ENCODE measurements around the gene NKAIN2. TPM values are rescaled to one million over a fixed set of nuclear protein-coding genes. Genes with fewer than 3 reads are reported as not detected.

The NKAIN2 gene
- total RNA-seq, 3 donors from 2014 or later (not counting 1 experiment from before 2014, with no cell fraction given) = 0.45 TPM; not detected in 2

DNA sequence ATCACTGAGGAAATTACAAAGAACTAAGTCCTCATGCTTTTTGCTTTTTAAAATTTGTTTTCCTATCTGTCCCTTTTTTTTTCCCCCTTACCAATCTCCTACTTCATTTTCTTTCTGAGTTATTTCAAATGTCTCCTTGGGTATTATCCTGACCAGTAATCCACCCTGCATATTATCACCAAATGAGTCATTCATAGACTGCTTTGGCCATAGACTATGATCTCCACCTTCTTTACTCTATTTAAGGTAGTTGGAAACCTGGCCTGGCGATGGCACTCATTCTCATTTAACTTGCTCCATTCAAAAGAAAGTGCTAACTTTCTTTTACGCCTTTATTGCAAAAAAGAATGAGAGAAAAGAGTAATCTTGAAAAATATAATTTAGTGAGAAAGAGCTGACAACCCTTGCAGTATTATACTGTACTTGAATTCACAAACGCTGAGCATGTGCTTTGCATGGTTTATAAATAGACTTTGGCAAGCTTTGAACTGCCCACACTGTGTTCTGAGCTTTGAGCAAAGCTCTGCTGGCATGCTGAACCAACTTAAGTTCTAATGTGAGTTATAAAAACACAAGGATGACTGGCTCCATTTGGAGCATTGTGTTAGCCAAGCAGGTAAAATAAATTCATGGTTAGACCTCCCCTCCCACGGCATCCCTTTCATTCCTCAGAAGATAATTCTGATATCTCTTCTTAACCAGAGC, 198.9 kb downstream of the NKAIN2 start:
- no peak for ATAC-seq

DNA sequence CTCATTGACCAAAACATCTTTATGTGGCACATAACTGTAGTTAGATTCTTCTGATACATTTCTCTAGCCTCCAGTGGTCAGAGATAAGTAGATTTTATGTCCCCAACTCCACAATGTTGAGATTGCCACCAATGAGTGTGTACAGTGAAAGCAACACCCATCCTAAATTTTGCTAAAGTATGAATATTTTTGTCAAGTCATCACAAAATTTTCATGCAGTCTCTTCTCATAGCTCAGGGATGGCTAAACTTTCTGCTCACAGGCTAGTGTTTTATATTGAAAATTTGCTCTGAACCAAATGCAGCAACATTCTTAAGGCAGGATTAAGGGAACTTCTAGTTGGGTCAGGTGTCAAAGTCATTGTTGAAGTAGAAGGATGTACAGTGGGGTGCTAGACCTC, 203.6 kb downstream of the NKAIN2 start:
- no peak overlapping the region for H3K27ac Mint-ChIP-seq
- no peaks in the 10 kb centered on the region for H3K4me1 ChIP-seq (ENCODE audit: control insufficient read depth, insufficient read depth, low read length)
- no peaks in the 10 kb centered on the region for H3K27me3 ChIP-seq (ENCODE audit: control insufficient read depth, insufficient read depth, low read length)
- no peak overlapping the region for H3K4me3 Mint-ChIP-seq
- DNase-seq = no peak
- no peaks in the 10 kb centered on the region for H3K9me3 ChIP-seq (ENCODE audit: control insufficient read depth, insufficient read depth, low read length)
- H3K27me3 Mint-ChIP-seq (ENCODE audit: low read depth in 2 of 2) = no peaks in the 10 kb centered on the region
- H3K4me1 Mint-ChIP-seq = no peaks in the 10 kb centered on the region
- no peaks in the 10 kb centered on the region for H3K36me3 Mint-ChIP-seq
- H3K36me3 ChIP-seq (ENCODE audit: control insufficient read depth, insufficient read depth, low read length) = no peaks in the 10 kb centered on the region
- H3K27ac ChIP-seq (ENCODE audit: low read length) = no peak overlapping the region
- no peak for ATAC-seq
- intact Hi-C loops (cut with micrococcal nuclease) = no loop called here
- TF ChIP-seq, protein P1, sequence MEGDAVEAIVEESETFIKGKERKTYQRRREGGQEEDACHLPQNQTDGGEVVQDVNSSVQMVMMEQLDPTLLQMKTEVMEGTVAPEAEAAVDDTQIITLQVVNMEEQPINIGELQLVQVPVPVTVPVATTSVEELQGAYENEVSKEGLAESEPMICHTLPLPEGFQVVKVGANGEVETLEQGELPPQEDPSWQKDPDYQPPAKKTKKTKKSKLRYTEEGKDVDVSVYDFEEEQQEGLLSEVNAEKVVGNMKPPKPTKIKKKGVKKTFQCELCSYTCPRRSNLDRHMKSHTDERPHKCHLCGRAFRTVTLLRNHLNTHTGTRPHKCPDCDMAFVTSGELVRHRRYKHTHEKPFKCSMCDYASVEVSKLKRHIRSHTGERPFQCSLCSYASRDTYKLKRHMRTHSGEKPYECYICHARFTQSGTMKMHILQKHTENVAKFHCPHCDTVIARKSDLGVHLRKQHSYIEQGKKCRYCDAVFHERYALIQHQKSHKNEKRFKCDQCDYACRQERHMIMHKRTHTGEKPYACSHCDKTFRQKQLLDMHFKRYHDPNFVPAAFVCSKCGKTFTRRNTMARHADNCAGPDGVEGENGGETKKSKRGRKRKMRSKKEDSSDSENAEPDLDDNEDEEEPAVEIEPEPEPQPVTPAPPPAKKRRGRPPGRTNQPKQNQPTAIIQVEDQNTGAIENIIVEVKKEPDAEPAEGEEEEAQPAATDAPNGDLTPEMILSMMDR (IDR thresholded peaks at IDR 0.05) = no peak
- peaks cover 10 to 13% of the 10 kb centered on the region in 2 donors for H3K9me3 Mint-ChIP-seq
- H3K4me3 ChIP-seq (ENCODE audit: low read length) = no peak overlapping the region

More for the DNA sequence above, 198.9 kb downstream of the NKAIN2 start:
- H3K27me3 ChIP-seq (ENCODE audit: control insufficient read depth, insufficient read depth, low read length) = no peaks in the 10 kb centered on the region
- peaks cover 3 to 6% of the 10 kb centered on the region in 2 donors for H3K9me3 Mint-ChIP-seq
- no peaks in the 10 kb centered on the region for H3K36me3 Mint-ChIP-seq
- H3K4me3 Mint-ChIP-seq = no peak overlapping the region
- H3K9me3 ChIP-seq (ENCODE audit: control insufficient read depth, insufficient read depth, low read length) = no peaks in the 10 kb centered on the region
- no peak overlapping the region for H3K27ac Mint-ChIP-seq
- no peak overlapping the region for H3K4me3 ChIP-seq (ENCODE audit: low read length)
- no peak for DNase-seq
- H3K36me3 ChIP-seq (ENCODE audit: control insufficient read depth, insufficient read depth, low read length) = no peaks in the 10 kb centered on the region
- WGBS (ENCODE audit: insufficient coverage) = 63% methylated on average over 3 of the region's 4 CpGs
- no peaks in the 10 kb centered on the region for H3K27me3 Mint-ChIP-seq (ENCODE audit: low read depth in 2 of 2)
- intact Hi-C loops (cut with micrococcal nuclease) = no loop called here
- no peaks in the 10 kb centered on the region for H3K4me1 Mint-ChIP-seq
- TF ChIP-seq, protein P1 (IDR thresholded peaks at IDR 0.05) = no peak
- no peaks in the 10 kb centered on the region for H3K4me1 ChIP-seq (ENCODE audit: control insufficient read depth, insufficient read depth, low read length)
- no peak overlapping the region for H3K27ac ChIP-seq (ENCODE audit: low read length)

DNA sequence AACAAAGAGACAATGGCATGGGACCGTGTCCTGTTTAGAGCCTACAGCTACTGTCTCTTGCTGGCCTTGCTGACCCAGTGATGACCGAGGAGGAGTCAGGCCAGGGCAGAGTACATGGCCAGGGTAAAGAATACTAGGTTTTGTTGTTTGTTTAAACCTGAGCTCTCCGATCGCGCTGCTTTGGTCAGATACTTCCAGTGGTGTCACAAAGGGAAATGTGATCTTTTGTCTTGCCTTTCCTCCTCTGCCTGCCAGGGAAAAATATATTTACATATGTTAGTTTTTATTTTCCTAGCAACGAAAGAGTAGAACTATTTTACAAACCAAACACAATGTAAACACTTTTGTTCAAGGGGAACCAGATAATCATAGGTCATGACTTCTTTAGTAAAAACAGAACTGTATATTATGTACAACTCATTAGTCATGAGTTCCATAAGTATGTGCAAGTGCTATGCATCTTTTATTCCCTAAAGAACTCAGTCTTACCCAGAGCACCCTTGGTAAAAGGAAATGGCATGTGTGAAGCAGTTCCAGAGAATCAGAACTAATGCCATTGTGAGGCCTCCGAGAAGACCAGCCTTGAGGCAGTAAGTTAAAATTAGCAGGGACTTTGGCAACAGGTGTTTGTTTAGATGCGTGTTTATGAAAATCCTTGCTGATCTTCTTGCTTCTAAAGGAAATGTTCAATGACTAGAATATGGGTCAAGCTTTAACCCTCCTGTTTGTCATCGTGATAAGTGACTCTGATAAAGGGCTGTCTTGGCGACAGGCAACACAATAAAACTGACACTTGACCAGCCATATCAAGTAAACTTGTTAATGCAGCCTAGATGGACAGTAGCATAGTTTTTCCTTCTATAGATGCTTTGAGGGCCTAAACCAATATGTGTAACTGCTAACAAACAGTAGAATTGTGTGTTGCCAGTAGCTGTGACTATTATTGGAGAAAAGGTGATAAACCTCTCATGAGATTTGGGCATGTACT, 204.6 kb downstream of the NKAIN2 start:
- H3K27me3 ChIP-seq (ENCODE audit: control insufficient read depth, insufficient read depth, low read length) = no peaks in the 10 kb centered on the region
- Mint-ChIP-seq H3K9me3 (peaks cover 10% of the 10 kb centered on the region in 2 donors), H3K36me3 (no peaks in the 10 kb centered on the region), H3K27me3 (ENCODE audit: low read depth in 2 of 2) (no peaks in the 10 kb centered on the region), H3K27ac (no peak overlapping the region), H3K4me1 (no peaks in the 10 kb centered on the region), H3K4me3 (no peak overlapping the region)
- no peaks in the 10 kb centered on the region for H3K36me3 ChIP-seq (ENCODE audit: control insufficient read depth, insufficient read depth, low read length)
- WGBS (ENCODE audit: insufficient coverage) = 83% methylated on average over 5 of the region's 10 CpGs
- no peaks in the 10 kb centered on the region for H3K9me3 ChIP-seq (ENCODE audit: control insufficient read depth, insufficient read depth, low read length)
- intact Hi-C loops (cut with micrococcal nuclease) = no loop called here
- ATAC-seq (no peak), DNase-seq (no peak)
- no peak overlapping the region for H3K27ac ChIP-seq (ENCODE audit: low read length)
- TF ChIP-seq, protein P1 (IDR thresholded peaks at IDR 0.05) = no peak
- H3K4me1 ChIP-seq (ENCODE audit: control insufficient read depth, insufficient read depth, low read length) = no peaks in the 10 kb centered on the region
- no peak overlapping the region for H3K4me3 ChIP-seq (ENCODE audit: low read length)
